ENCODE results near the gene C2orf92.

Gene C2orf92

GRCh38 chr2:97732436-97733340 is 63.2 kb downstream of the C2orf92 start:
- DNase-seq = peak; percentile 23
- peaks cover 96% of the 10 kb centered on the region for H3K36me3 Mint-ChIP-seq (ENCODE audit: low read depth)
- peak overlapping the region; percentile 52 for H3K27ac Mint-ChIP-seq
- H3K4me3 Mint-ChIP-seq = no peak overlapping the region
- no peaks in the 10 kb centered on the region for H3K27me3 Mint-ChIP-seq
- H3K9me3 Mint-ChIP-seq = peaks cover 2% of the 10 kb centered on the region
- H3K4me1 Mint-ChIP-seq (ENCODE audit: low read depth) = peaks cover 33% of the 10 kb centered on the region

- Mint-ChIP-seq H3K9me3 (peaks cover 2% of the 10 kb centered on the region), H3K36me3 (ENCODE audit: low read depth) (peaks cover 96% of the 10 kb centered on the region), H3K4me1 (ENCODE audit: low read depth) (peaks cover 29% of the 10 kb centered on the region), H3K4me3 (no peak overlapping the region), H3K27me3 (no peaks in the 10 kb centered on the region), H3K27ac (no peak overlapping the region)
- peak; percentile 25 for DNase-seq
Measured at GRCh38 chr2:97733341-97734035, 64.0 kb downstream of the C2orf92 start.

GRCh38 chr2:97734061-97735051 is 64.8 kb downstream of the C2orf92 start:
- peak; percentile 30 for DNase-seq
- peaks cover 22% of the 10 kb centered on the region for H3K4me1 Mint-ChIP-seq (ENCODE audit: low read depth)
- peaks cover 95% of the 10 kb centered on the region for H3K36me3 Mint-ChIP-seq (ENCODE audit: low read depth)
- no peak overlapping the region for H3K27ac Mint-ChIP-seq
- H3K4me3 Mint-ChIP-seq = no peak overlapping the region
- H3K27me3 Mint-ChIP-seq = no peaks in the 10 kb centered on the region
- H3K9me3 Mint-ChIP-seq = peaks cover 2% of the 10 kb centered on the region

- H3K9me3 Mint-ChIP-seq = peaks cover under 1% of the 10 kb centered on the region
- peak; percentile 21 for DNase-seq
- no peak overlapping the region for H3K4me3 Mint-ChIP-seq
- H3K4me1 Mint-ChIP-seq (ENCODE audit: low read depth) = peaks cover 21% of the 10 kb centered on the region
- H3K27me3 Mint-ChIP-seq = no peaks in the 10 kb centered on the region
- H3K36me3 Mint-ChIP-seq (ENCODE audit: low read depth) = peaks cover 92% of the 10 kb centered on the region
- peak overlapping the region; percentile 68 for H3K27ac Mint-ChIP-seq
Measured at GRCh38 chr2:97735161-97735561, 65.6 kb downstream of the C2orf92 start.

- Mint-ChIP-seq H3K4me1 (ENCODE audit: low read depth) (peaks cover 24% of the 10 kb centered on the region), H3K36me3 (ENCODE audit: low read depth) (peaks cover 92% of the 10 kb centered on the region), H3K4me3 (no peak overlapping the region), H3K9me3 (no peaks in the 10 kb centered on the region), H3K27ac (peak overlapping the region; percentile 26), H3K27me3 (no peaks in the 10 kb centered on the region)
- no peak for DNase-seq
Measured at GRCh38 chr2:97736185-97736584, 66.7 kb downstream of the C2orf92 start.

- Mint-ChIP-seq H3K4me3 (no peak overlapping the region), H3K27ac (peak overlapping the region; percentile 26), H3K27me3 (no peaks in the 10 kb centered on the region), H3K36me3 (ENCODE audit: low read depth) (peaks cover 92% of the 10 kb centered on the region), H3K9me3 (no peaks in the 10 kb centered on the region), H3K4me1 (ENCODE audit: low read depth) (peaks cover 24% of the 10 kb centered on the region)
- peak; percentile 23 for DNase-seq
Measured at GRCh38 chr2:97736608-97737330, 67.3 kb downstream of the C2orf92 start.

GRCh38 chr2:97737421-97738178 is 68.1 kb downstream of the C2orf92 start:
- H3K36me3 Mint-ChIP-seq (ENCODE audit: low read depth) = peaks cover 89% of the 10 kb centered on the region
- H3K4me3 Mint-ChIP-seq = no peak overlapping the region

GRCh38 chr2:97738179-97739019 is 68.9 kb downstream of the C2orf92 start:
- peak; percentile 30 for DNase-seq
- Mint-ChIP-seq H3K27me3 (no peaks in the 10 kb centered on the region), H3K4me3 (no peak overlapping the region), H3K36me3 (ENCODE audit: low read depth) (peaks cover 89% of the 10 kb centered on the region), H3K9me3 (no peaks in the 10 kb centered on the region), H3K4me1 (ENCODE audit: low read depth) (peaks cover 34% of the 10 kb centered on the region), H3K27ac (peak overlapping the region; percentile 66)

More at GRCh38 chr2:97737421-97738178, 68.1 kb downstream of the C2orf92 start:
- H3K4me1 Mint-ChIP-seq (ENCODE audit: low read depth) = peaks cover 30% of the 10 kb centered on the region
- H3K27me3 Mint-ChIP-seq = no peaks in the 10 kb centered on the region
- no peaks in the 10 kb centered on the region for H3K9me3 Mint-ChIP-seq
- H3K27ac Mint-ChIP-seq = peak overlapping the region; percentile 1
- DNase-seq = peak; percentile 28

- no peaks in the 10 kb centered on the region for H3K27me3 Mint-ChIP-seq
- peaks cover 41% of the 10 kb centered on the region for H3K4me1 Mint-ChIP-seq (ENCODE audit: low read depth)
- peak; percentile 32 for DNase-seq
- no peaks in the 10 kb centered on the region for H3K9me3 Mint-ChIP-seq
- peaks cover 88% of the 10 kb centered on the region for H3K36me3 Mint-ChIP-seq (ENCODE audit: low read depth)
- no peak overlapping the region for H3K4me3 Mint-ChIP-seq
- peak overlapping the region; percentile 66 for H3K27ac Mint-ChIP-seq
Measured at GRCh38 chr2:97739020-97739892, 69.7 kb downstream of the C2orf92 start.

- Mint-ChIP-seq H3K27ac (no peak overlapping the region), H3K36me3 (ENCODE audit: low read depth) (peaks cover 86% of the 10 kb centered on the region), H3K4me3 (no peak overlapping the region)
Measured at GRCh38 chr2:97739893-97740245, 70.4 kb downstream of the C2orf92 start.

GRCh38 chr2:97740590-97741182 is 71.2 kb downstream of the C2orf92 start:
- peaks cover 54% of the 10 kb centered on the region for H3K4me1 Mint-ChIP-seq (ENCODE audit: low read depth)
- H3K27ac Mint-ChIP-seq = peak overlapping the region; percentile 76
- peaks cover 80% of the 10 kb centered on the region for H3K36me3 Mint-ChIP-seq (ENCODE audit: low read depth)
- H3K9me3 Mint-ChIP-seq = no peaks in the 10 kb centered on the region
- peak; percentile 61 for DNase-seq
- H3K27me3 Mint-ChIP-seq = no peaks in the 10 kb centered on the region
- no peak overlapping the region for H3K4me3 Mint-ChIP-seq

More at GRCh38 chr2:97739893-97740245, 70.4 kb downstream of the C2orf92 start:
- Mint-ChIP-seq H3K4me1 (ENCODE audit: low read depth) (peaks cover 46% of the 10 kb centered on the region), H3K27me3 (no peaks in the 10 kb centered on the region), H3K9me3 (no peaks in the 10 kb centered on the region)
- peak; percentile 27 for DNase-seq

Measured in activated T-cell treated with anti-CD3 and anti-CD28 coated beads, Interleukin-2, amount 50 U/mL, for 24 hours (primary cell).